NCI-H2227 treated with DMSO at 0.1 percent for 48 hours (cell line): ENCODE data around the gene BPI.
"Not testable (repeated sequence)": the region's sequence is repeated elsewhere in the genome, so short reads cannot be mapped to it uniquely, and the experiment has no call there.

Experiments used
- DNase-seq: peaks from one replicate; lab custom pipeline; 2025; lab: John Stamatoyannopoulos, UW

Gene BPI

DNA sequence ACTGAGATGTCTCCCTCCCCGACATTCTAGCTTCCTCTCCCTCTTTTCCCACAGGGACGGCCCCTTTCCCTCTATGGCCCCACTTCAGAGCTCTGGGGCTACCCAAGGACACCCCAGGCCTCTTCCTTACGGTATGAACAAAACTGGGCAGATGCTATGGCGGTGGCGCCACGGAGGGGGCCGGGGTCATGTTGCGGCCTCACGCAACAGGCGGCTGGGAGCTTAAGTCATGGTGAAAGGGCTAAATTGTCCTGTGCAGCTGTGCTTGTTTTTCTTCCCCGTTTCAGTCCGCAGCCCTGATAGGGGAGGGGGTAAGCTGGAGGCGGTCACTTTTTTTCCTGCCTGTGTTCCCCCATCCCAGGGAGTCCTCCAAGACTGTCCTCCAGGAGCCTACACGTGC, 25.8 kb upstream of the BPI start:
- no peak for DNase-seq

DNA sequence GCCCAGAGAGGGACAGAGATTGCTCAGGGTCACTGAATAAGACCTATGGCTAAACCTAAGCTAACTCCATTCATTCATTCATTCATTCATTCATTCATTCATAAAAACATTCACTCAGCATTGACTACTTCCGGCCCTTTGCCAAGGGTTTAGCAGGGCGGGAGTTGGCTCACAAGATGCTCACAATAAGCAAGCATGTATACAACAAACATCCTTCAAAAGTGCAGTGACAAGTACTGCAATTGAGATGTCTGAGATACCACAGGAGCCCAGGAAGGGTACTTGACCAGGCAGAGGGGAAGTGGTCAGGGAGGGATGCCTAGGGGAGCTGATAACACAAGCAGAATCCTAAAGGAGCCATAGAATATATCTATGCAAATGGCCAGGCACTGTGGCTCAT, 25.2 kb upstream of the BPI start:
- no peak for DNase-seq

DNA sequence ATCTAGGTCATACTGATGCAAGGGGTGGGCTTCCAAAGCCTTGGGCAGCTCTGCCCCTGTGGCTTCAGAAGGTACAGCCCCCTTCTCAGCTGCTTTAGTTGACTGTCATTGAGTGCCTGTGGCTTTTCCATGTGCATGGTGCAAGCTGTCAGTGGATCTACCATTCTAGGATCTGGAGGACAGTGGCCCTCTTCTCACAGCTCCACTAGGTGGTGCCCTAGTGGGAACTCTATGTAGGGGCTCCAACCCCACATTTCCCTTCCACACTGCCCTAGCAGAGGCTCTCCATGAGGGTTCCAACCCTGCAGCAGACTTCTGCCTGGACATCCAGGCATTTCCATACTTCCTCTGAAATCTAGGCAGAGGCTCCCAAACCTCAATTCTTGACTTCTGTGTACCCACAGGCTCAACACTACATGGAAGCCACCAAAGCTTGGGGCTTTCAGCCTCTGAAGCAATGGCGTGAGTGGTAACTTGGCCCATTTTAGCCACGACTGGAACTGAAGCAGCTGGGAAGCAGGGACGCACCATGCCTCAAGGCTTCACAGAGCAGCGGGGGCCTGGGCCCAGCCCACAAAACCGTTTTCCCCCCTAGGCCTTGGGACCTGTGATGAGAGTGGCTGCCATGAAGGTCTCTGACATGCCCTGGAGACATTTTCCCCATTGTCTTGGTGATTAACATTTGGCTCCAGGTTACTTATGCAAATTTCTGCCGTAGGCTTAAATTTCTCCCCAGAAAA, 22.6 kb upstream of the BPI start:
- not testable (repeated sequence) for DNase-seq

DNA sequence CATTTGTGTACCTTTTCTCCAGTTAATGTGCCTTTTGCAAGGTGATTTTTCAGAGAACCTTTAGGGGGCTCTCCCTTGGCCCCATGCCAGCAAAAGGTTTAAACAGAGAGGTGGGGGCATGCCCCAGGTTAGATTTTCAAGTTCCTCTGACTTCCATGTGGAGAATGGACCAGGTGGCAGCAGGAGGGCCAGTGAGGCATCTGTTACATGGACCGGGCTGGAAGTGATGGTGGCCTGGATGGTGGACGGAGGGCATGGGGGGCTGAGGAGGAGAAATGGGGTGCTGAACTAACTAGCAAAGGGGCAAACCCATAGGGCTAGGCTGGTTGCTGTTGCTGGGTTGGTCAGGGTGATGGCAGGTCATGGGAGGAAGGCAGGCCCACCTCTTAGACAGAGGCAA, 20.7 kb upstream of the BPI start:
- no peak for DNase-seq

DNA sequence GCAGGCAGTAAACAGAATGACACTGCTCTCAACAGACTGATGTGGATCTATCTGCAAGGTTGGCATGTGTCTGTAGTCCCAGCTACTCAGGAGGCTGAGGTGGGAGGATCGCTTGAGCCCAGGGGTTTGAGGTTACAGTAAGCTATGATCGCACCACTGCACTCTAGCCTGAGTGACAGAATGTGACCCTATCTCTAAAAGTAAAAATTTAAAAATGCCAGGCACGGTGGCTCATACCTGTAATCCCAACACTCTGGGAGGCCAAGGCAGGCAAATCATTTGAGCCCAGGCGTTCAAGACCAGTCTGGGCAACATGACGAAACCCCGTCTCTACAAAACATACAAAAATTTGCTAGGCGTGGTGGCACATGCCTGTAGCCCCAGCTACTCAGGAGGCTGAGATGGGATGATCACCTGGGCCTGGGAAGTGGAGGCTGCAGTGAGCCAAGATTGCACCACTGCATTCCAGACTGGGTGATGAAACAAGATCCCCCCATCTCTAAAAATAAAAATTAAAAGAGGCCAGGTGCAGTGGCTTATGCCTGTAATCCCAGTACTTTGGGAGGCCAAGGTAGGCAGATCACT, 19.8 kb upstream of the BPI start:
- DNase-seq, result not testable (repeated sequence)

DNA sequence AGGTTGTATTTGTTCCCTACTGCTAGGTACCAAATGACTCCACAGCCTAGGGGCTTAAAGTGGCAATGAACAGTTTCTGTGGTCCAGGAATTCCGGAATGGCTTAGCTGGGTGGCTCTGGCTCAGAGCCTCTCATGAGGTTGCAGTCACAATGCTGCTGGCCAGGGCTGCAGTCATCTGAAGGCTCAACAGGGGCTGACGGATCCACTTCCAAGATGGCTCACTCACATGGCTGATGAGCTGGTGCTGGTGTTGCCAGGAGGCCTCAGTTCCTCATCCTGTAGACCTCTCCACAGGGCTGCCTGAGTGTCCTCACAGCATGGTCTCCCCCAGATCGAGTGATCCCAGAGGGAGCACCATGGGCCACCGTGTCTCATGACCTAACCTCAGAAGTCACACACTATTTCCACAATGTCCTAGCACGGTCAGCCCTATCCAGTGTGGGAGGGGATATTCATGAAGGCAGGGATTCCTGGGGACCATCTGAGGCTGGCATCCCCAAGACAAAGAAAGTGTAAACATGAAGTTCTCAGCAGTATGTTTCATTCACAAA, 19.0 kb upstream of the BPI start:
- DNase-seq, result no peak

DNA sequence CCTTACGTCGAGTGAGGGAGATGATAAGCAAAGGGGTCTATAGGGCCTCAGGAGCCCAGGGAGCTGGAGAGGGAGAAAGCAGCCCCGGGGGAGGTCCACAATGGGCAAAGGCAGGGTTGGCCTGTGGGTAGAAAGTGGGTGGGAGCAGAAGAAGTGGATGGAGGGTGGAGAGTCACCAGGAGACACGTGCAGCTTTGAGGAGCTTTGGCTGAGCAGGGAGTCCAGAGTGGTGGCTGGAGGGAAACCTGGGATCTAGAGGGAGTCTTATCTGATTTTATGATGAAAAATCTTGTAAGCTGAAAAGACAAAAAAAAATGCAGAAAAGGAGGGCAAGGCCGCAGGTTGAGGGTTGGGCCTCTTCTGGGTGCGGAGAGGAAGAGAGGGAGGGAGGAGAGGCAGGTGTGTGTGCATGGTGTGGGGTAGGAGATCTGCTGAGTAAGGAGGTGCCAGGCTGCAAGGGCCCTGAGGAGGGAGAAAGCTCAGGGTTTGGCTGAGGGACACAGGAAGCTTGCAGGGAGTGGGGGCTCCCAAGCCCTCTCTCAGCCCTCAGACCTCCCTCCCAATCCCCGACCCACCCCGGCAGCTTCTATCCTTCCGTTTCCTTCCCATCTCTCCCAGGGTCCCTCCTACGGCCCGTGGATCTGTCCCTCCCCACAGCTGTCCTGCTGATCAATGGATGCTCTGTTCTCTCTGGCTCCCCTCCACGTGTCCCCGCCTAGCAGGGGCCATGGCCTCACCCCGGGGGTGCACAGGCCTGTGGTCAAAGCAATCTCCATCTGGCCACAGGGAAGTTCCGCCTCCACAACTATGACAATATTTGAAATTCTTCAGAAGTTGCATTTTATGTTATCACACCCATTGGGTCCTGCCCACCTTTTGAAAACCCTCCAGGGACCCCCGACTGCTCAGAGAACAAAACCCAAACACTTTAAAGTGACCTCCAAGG, 17.1 kb upstream of the BPI start:
- DNase-seq, result no peak

DNA sequence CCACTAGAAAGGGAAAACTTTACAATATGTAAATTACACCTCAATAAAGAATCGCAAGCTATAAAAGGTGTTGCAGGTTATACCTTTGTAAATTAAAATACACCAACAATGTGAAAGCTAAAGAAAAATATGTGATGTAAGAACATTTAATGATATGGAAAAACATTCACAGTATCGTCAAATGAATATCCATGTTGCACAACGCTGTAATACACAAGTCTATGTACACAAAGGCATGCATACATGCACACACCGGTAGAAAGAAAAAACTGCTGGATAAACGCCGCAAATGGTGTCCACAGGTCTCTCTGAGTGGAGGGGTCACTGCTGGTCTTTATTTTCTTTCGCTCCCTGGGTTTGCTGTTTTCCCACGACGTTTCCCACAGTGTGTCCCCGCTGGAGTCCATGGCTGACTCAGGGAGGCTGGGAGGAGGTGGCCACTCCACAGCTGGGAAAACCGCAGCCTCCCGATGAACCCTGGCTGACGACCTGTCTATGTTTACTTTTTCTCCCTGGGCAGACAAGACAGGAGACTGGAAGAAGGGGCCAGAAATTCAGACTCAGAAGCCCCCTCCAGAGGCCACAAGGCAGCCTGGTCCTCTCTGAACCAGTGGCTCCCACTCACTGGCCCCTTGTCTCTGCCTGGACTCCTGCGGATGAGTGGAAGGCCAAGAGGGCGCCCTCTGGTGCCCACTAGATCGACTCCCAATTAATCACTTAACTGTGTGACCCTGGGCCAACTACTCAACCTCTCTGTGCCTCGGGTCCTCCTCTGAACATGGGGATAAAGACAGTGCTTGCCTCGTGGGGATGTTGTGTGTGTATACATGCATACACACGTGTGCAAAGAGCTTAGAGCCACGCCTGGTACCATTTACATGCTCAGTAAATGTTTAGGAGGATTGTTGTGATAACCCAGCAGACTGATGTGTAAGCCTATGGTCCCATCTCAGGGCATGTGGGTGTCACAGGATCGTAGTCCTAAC, 12.8 kb upstream of the BPI start:
- DNase-seq, result no peak

DNA sequence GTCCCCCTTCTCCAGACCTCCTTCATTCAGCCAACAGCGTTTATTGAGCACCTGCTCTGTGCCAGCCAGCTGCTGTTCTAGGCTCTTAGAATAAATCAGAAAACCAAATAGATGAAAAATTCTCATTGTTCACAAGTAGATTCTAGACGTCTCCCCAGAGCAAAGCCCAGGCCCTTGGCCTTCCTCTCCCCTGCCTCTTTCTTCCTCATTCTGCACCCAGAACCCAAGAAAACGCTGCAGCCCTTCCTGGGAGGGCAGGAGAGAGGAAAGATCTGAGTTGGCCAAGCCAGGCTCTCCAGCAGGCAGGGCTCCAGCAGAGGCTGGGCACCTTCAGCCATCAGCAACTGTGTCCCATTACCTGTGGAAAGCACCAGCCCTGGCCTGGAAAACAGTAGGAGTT, 12.0 kb upstream of the BPI start:
- no peak for DNase-seq

DNA sequence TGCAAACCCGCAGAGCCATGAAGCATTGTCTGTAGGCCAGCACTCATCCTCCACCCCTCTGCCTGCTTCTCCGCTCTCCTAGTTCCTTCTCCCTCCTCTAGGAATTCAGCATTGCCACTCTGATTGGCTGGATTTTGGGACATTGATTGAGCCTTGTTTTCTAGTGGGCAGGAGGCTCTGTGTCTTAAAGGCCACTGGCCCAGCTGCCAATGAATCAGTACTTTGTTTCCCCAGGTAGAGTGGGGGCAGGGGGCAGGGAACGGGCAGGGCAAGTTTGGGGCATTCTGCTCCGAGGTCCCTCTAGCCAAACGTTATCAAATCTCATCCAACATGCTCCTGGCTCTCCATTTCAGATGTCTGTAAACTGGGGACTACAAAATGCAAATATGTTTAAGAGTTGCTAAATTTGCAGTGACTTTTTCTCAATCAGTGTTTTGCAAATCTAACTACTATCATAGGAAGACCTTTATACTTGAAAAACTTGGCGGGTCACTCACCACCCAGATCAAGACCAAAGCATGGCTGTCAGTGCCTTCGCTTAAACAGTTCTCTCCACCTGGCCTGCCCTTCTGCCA, 10.4 kb upstream of the BPI start:
- DNase-seq, result no peak

DNA sequence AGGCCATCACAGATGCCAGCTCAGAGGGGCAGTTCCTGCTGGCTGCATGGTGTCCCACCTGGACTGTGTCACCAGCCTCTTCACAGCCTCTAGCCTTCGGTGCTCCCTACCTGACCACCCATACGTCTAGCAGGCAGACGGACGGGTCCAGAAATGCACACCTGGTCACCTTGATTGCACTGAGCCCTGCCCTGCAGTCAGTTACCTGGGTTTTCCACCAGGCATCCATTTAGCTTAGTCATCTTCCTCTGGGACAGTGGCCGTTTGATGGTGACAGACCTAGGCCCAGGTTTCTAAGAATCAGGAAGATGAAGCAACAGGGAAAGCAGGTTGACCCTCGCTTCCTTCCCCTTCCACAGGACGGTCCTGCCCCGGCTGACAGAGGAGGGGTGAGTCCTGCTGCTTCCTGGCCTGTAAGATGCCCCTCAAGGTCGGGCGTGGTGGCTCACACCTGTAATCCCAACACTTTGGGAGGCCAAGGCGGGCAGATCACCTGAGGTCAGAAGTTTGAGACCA, 9.8 kb upstream of the BPI start:
- no peak for DNase-seq

DNA sequence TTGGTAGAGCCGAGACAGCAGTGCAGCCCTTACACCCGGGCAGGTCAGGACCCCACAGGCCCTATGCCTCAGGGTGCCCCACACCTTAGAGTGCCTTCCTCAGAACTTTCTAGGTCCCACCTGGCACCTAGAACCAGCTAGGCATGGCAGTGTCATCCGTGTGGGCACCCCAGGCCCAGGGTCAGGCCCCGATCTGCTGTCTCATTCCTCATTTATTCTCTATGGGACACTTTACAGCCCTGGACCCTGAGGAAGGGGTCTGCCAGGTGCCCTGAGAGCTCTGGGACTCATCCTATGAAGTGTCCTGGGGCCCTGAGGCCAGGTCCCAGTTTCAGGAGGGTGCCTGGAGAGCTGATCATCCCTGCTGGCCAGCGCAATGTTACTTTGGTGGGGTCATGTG, 8.1 kb upstream of the BPI start:
- DNase-seq, result no peak

DNA sequence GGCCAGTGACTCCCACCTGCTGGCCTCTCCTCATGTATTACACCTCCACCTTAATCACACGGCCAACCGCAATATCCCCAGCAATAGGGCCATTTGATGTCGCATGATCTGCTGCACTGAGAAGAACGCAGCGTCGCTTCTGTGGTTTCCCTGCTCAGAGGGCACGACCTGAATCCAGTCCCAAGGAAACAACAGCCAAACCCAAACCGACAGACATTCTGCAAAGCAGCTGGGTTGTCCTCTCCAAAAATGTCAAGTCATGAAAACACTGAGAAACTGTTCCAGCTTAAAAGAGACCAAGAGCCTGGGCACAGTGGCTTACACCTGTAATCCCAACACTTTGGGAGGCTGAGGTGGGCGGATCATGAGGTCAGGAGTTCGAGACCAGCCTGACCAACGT, 7.5 kb upstream of the BPI start:
- no peak for DNase-seq

DNA sequence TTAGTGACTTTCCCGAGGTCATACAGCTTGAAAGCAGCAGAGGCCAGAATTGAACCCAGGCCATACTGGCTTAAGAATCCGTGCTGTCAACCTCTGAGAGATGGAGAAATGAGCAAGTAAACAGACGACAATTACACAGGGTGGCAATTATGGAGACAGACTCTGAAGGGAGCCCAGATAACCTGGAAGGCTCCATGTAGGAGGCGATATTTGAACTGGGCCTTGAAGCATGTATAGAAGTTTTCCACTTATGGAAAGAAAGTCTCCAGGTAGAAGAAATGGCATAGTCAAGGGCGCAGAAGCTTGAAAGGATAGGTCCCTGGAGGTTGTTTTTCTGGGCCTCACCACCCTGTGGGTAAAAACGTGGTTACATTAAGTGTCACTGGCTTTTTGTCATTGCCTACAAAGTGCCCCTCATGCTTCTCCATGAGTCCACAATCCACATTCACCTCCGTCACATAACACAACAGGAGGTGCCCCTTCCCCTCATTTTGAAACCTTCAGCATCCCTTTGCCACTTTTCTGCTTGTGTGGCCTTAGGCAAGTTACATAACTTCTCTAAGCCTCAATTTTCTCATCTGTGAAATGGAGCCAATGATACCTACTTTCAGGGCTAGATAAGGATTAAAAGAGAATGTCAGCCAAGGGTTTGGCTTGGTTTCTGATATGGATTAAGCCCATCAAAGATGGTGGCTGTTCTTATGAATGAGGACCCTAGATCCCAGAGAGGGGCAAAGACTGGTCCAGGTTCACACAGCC, 5.9 kb upstream of the BPI start:
- no peak for DNase-seq

DNA sequence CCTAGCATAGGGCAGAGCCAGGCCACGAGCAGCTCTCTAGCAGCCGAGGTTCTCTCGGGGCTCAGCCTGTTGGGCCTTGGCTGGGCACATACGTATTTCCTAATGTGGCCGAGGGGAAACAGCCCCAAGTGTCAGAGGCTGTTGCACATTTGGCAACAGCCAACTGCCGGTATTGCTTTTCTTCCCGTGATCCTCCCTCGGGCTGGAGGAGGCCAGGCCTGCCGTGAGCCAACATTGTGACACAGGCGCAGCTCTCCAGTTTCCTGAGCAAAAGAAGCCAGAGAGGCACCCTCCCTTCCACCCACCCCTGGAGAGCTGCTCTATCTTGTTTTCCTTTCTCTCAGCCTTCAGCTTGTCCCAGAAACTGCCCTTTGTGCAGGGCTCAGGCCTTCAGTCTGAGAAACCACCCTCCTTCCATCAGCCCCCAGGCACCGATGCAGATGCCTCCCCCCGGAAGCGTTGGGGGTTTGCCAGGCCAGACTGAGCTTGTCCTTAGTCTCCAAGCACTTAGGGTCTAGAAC, 5.1 kb upstream of the BPI start:
- no peak for DNase-seq

DNA sequence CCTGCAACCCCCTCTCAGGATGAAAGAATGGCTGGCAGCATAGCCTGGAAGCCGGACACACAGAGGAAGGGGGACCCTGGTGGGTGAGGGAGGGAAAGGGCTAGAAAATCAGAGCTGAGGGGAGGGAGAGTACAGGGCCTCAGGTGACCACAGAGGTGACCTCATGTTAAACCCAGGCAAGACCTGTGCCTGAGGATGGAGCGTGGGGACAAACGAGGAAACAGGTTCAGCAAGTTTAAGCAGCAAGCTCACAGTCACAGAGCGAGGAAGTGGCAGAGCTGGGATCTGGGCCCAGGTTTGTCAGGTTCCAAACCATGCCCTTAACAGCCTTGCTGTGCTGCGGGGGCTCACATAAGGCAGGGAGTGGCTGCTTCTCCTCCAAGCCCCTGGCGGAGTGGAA, 4.0 kb upstream of the BPI start:
- no peak for DNase-seq

DNA sequence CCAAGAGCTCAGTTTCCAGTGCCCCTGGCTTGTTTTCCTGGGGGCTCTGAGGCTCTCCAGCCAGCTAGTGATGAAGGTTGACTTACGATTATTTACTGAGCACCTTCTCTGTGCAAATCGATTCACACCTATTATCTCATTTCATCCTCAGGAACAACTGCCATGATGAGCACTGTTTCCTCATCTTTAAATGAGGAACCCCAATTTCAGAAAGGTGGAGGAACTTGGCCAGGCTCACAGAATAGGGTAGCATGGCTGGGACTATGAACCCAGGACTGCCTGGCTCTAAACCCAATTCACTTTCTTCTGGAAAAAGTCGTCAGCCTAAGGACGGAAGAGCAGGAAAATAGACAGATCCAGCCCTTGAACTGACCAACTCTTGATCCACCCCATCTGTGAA, 3.5 kb upstream of the BPI start:
- DNase-seq, result no peak

DNA sequence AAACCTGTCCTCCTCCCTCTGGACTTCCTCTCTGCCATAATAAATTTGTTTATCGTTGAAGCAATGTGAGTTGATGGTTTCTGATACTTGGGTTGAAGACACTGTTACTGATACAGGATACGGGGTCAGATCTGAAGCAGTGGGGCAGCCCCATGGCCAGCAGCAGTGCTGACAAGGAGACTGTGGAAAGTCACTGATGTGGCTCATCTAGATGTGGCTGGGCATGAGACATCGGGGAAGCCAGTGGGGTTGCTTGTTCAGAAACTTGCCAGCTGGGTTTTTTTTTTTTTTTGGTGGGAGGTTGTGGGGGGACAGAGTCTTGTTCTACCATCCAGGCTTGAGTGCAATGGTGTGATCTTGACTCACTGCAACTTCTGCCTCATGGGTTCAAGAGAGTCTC, 2.6 kb upstream of the BPI start:
- DNase-seq, result no peak

DNA sequence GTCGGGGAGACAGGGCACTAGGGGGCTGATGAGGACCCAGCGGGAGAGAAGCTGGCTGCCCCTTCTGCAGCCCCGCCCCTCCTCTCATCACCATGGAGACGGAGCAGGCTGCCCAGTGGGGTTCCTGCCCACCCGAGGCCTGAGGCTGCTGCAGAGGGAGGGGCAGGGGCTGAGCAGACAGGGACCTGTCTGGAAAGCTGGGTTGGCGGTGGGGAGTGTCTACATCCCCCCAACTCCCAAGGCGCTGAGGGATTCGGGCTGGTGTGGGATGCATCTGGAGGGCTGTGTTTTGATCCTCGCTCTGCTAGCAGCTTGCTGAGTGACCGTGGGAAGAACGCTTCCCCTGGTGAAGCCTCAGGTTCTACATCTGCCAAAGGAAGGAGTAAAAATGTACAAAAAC, 1.2 kb upstream of the BPI start:
- peak; percentile 13 for DNase-seq
